Body of pancreas (tissue), 4 donors: ENCODE data around the gene KLHL28.

Experiments used
- POLR2A ChIP-seq, 3 donors: fragments of 450-650 bp; IDR thresholded peaks; one replicate each; pipeline ENCODE4 v1.6.1; 2016; ENCODE audit warnings: antibody characterized with exemption in 3 of 3, mild to moderate bottlenecking in 2 of 3
- TF ChIP-seq, protein P1 (sequence below), 7 experiments: fragments of 450-650 bp in 4 of 7; fragments of 200-600 bp in 3 of 7; sonication (generic) in 3 of 7; IDR thresholded peaks; one replicate each; pipeline ENCODE4 v1.5.1; 2016 to 2019; ENCODE audit warnings: antibody characterized with exemption in 7 of 7

DNA sequence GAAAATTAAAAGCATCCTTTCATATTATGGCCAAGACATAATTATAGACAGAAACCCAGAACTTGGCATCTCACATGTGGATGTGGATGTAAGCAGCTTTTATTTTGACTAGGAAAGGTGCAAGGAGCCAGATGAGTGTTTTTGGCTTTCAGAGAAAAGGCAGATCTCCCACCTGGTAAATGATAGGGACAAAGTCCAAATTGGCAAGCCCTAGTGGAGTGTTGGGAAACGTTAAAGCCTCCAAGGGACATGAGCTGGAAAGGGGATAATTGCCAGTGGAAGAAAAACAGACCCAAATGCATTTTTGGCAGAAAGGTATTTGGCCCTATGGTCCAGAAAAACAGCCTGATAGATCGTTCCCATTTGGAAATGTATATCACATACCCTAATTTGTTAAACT lies 60.1 kb downstream of the KLHL28 start:
- TF ChIP-seq, protein P1, sequence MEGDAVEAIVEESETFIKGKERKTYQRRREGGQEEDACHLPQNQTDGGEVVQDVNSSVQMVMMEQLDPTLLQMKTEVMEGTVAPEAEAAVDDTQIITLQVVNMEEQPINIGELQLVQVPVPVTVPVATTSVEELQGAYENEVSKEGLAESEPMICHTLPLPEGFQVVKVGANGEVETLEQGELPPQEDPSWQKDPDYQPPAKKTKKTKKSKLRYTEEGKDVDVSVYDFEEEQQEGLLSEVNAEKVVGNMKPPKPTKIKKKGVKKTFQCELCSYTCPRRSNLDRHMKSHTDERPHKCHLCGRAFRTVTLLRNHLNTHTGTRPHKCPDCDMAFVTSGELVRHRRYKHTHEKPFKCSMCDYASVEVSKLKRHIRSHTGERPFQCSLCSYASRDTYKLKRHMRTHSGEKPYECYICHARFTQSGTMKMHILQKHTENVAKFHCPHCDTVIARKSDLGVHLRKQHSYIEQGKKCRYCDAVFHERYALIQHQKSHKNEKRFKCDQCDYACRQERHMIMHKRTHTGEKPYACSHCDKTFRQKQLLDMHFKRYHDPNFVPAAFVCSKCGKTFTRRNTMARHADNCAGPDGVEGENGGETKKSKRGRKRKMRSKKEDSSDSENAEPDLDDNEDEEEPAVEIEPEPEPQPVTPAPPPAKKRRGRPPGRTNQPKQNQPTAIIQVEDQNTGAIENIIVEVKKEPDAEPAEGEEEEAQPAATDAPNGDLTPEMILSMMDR (IDR thresholded peaks at IDR 0.05), result no peak
- no peak for TF ChIP-seq POLR2A (IDR thresholded peaks at IDR 0.05)
